AG09319 (cell line): Measurements from ENCODE around the gene CLK2.
A peak's percentile ranks its signal among the peaks of the same experiment; 100 is the strongest.
"Not testable (repeated sequence)": the region's sequence is repeated elsewhere in the genome, so short reads cannot be mapped to it uniquely, and the experiment has no call there.

Source experiments
- DNase-seq: peaks from one replicate; pipeline ENCODE4 v3.0.0-alpha.2; 2010; ENCODE audit warnings: low read depth; ENCODE audit errors: extremely low read depth
- TF ChIP-seq, protein P1 (sequence below): IDR thresholded peaks from 2 replicates; pipeline ENCODE4 v1.5.1; 2011; ENCODE audit warnings: low read depth, mild to moderate bottlenecking, inconsistent platforms, low read length, moderate library complexity

Gene CLK2

DNA sequence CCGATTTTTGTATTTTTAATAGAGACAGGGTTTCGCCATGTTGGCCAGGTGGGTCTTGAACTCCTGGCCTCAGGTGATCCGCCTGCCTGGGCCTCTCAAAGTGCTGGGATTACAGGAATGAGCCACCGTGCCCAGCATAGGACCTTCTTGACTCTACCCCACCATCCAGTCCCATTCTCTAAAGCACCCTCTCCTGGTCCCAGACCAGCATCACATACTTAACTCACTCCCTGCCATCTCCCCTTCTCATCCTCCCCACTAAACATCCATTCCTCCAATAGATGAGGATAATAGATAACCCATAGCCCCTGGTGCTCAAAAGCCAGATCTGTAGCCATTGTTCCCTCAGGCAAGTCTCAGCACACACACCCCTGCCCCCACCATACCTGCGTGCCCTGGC, 20.1 kb downstream of the CLK2 start:
- no peak for DNase-seq
- TF ChIP-seq, protein P1, sequence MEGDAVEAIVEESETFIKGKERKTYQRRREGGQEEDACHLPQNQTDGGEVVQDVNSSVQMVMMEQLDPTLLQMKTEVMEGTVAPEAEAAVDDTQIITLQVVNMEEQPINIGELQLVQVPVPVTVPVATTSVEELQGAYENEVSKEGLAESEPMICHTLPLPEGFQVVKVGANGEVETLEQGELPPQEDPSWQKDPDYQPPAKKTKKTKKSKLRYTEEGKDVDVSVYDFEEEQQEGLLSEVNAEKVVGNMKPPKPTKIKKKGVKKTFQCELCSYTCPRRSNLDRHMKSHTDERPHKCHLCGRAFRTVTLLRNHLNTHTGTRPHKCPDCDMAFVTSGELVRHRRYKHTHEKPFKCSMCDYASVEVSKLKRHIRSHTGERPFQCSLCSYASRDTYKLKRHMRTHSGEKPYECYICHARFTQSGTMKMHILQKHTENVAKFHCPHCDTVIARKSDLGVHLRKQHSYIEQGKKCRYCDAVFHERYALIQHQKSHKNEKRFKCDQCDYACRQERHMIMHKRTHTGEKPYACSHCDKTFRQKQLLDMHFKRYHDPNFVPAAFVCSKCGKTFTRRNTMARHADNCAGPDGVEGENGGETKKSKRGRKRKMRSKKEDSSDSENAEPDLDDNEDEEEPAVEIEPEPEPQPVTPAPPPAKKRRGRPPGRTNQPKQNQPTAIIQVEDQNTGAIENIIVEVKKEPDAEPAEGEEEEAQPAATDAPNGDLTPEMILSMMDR, result no peak; the same call in 1 of the 2 replicates

DNA sequence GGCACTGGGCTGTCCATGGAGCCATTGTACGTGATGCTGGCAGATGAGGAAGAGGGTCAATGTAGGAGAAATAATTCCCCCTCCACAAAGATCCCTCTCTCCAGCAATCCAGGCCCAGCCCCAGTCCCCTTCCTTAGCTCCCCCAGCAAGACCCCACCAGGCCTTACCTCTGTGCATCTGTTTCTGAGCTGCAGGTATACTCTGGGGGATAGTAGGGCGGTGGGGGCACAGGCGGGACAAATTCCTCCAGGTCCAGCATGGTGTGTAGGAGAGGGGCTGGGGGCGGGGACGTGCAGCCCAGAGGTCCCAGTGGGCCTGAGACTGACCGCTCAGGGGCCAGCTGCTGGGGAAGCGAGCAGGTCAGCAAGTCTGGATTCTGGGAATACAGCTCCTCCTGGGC, 21.7 kb downstream of the CLK2 start:
- TF ChIP-seq, protein P1, result no peak
- no peak for DNase-seq

DNA sequence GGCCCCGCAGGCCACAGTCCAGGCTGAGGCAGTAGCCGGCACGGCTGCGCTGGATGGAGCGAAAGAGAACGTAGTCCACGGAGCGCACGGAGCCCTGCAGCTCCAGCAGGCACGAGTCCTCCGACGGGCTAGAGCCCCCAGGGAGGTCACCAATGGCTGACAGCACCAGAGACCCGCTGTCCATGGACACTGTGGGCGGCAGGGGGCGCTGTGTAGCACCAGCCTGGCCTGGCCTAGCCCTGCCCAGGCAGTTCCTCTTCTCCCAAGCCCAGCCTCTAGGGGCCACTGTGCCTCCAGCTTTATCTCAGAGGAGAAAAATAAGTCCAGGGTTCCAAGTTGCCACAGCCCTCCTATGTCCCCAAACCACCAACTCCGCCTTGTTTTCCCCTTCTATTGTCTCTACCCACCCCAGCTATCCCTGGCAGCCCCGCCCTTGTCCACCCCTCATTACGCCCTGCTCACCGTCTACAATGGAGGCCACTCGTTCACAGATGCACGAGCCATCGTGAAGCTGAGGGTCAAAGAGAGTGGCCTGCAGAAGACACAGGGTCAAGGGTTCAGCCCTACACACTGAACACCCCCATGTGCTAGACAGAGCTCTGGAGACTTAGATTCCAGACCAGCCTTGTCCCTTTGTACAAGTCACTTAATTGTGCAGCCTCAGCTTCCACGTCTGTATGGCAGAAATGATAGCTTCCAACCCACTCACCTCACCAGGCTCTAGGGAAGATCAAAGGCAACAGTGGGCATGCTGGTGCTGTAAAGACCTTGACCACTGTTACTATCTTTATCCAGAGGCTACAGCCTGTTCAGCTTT, 22.5 kb downstream of the CLK2 start:
- peak; percentile 72 for DNase-seq
- TF ChIP-seq, protein P1, result peak; percentile 100

DNA sequence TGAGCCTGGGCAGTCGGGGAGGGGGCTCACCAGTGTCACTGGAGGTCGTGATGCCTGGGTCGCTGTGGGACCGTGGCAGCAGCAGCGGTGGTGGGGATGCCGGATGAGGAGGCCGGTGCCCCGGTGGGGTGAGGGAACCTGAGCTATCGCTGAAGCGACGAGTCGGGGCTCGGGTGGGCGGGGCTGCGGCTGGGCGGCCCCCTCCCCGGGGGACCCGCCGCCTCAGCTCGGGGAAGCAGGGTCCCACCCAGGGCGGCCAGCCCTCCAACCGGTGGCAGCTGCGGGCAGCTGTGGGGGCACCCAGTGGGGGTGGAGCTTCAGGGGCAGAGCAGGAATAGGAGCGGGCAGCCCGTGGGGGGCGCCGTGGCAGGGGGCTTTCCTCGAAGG, 23.1 kb downstream of the CLK2 start:
- TF ChIP-seq, protein P1, result no peak
- DNase-seq, result no peak

DNA sequence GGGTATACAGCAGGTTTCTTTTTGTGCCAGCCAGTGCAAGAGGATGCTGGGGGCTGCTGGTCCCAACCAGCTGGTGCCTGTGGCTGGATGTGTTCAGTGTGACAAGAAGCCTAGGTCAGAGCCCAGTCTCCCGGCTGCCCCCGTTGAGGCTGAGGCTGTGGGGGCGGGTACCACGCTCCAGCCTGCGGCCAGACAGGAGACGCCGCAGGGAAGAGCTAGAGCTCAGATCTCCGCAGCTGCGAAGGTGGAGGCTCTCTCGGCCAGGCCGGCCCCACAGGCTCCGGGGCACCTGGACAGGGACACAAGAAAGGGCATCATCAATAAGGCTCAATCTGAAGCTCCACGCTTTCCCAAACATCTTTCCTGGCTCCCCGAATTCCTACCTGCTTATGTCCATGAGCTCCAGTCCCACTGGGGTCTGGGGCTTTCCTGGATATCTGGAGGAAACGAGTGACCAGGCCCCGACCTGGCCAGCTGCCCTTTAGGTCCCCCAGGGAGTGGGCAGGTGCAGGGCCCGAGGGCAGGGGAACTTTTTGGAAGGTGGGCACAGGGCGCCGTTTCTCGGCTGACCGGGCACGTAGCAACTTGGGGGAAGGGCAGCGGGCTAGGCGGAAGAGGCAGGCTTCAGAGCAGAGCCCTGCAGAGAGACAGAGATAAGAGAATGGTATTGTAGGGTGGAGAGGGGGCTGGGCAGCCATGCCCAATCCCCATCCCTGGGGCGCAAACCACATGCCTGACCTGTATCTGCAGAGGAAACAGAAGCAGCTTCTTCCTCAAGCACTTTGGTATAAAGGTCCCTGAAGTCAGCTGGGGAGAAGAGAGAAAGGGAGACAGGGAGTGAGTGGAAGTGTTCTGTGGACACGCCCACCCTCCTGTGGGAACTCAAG, 25.4 kb downstream of the CLK2 start:
- TF ChIP-seq, protein P1, result no peak
- no peak for DNase-seq

DNA sequence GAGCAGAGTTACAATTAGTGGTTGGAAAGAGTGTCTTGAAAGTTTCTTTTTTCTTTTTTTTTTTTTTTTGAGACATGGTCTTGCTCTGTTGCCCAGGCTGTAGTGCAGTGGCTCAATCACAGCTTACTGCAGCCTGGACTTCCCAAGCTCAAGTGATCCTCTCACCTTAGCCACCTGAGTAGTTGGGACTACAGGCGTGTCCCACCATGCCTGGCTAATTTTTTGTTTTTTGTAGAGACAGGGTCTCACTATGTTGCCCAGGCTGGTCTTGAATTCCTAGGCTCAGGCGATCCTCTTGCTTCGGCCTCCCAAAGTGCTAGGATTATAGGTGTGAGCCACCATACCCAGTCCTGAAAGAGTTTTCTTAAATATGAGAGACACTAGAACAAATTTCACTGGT, 26.5 kb downstream of the CLK2 start:
- DNase-seq, result not testable (repeated sequence)

DNA sequence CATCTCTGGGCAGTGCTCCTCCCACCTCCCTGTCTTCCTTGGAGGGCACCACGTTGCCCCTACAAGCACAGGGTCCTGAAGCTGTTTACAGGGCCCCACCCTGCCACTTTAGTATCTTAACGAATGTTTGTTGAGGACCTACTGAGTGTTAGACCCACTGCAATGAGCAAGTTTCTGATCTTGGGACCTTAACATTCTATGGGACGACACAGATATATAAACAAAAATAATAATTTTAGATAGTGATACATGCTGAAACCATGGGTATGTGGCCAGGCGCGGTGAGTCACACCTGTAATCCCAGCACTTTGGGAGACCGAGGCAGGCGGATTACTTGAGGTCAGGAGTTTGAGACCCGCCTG, 28.2 kb downstream of the CLK2 start:
- TF ChIP-seq, protein P1, result no peak
- no peak for DNase-seq
